Uterus (tissue), 2 donors: Measurements from ENCODE around the gene SLC17A9.

ENCODE experiments used
- CTCF ChIP-seq, 4 experiments: fragments of 200-600 bp in 2 of 4; fragments of 450-650 bp in 2 of 4; sonication (generic) in 2 of 4; IDR thresholded peaks; one replicate each; pipeline ENCODE4 v1.5.1; 2016 to 2019; ENCODE audit warnings: antibody characterized with exemption in 4 of 4, mild to moderate bottlenecking in 2 of 4, moderate library complexity in 1 of 4
- POLR2A ChIP-seq, 2 donors: fragments of 450-650 bp; IDR thresholded peaks; one replicate each; pipeline ENCODE4 v1.6.1; 2016; ENCODE audit warnings: antibody characterized with exemption in 2 of 2, mild to moderate bottlenecking in 1 of 2, moderate library complexity in 1 of 2

- no peak for TF ChIP-seq CTCF (IDR thresholded peaks at IDR 0.05)
- TF ChIP-seq POLR2A (IDR thresholded peaks at IDR 0.05) = no peak
These were observed 61.8 kb downstream of the SLC17A9 start for GRCh38 chr20:63014287-63014686.
